ENCODE data around the gene BCDIN3D. TPM values are rescaled to one million over a fixed set of nuclear protein-coding genes. Genes with fewer than 3 reads are reported as not detected.

The BCDIN3D gene
- total and polyA plus RNA-seq, 10 of the 15 experiments (the other 5 are each of a cell fraction or from before 2014, with no cell fraction given), result 3.7 to 7.2 (median 6.4) TPM

GRCh38 chr12:49875115-49875720, 32.3 kb upstream of the BCDIN3D start:
- H3K27ac ChIP-seq (ENCODE audit: control insufficient read depth, insufficient read depth), result no peak overlapping the region
- SMC1A ChIA-PET (ENCODE audit: uncharacterized antibody, unreplicated experiment), result no interaction called here
- no peaks in the 10 kb centered on the region for H3K27me3 ChIP-seq (replicated peaks in 1 of 2; ENCODE audit: control insufficient read depth in 2 of 2, insufficient read depth in 2 of 2, low read length in 1 of 2)
- H3K4me3 ChIP-seq, result no peak overlapping the region
- no peak for FAIRE-seq
- H3K36me3 ChIP-seq (ENCODE audit: control insufficient read depth in 2 of 2, insufficient read depth in 2 of 2, low read length in 1 of 2), result no peaks in the 10 kb centered on the region
- no peak overlapping the region for H2AFZ ChIP-seq (ENCODE audit: control insufficient read depth, low read depth, low read length)
- H3K9ac ChIP-seq (ENCODE audit: control insufficient read depth, insufficient read depth, low read length), result no peak overlapping the region
- in situ Hi-C loops (cut with MboI) (no loop called here), intact Hi-C loops (cut with micrococcal nuclease; ENCODE audit: unreplicated experiment) (no loop called here)
- POLR2A ChIA-PET, result no interaction called here
- H3K4me2 ChIP-seq (ENCODE audit: control insufficient read depth, insufficient read depth), result no peak overlapping the region
- 64% methylated on average over 9 of the region's 9 CpGs for WGBS (ENCODE audit: insufficient coverage, insufficient replicate concordance, low lambda C conversion rate, missing lambda C conversion rate)
- RAD21 ChIA-PET (ENCODE audit: unreplicated experiment), result no interaction called here
- no peaks in the 10 kb centered on the region for H3K79me2 ChIP-seq (ENCODE audit: control insufficient read depth, insufficient read depth, low read length)
- no peaks in the 10 kb centered on the region for H3K4me1 ChIP-seq (ENCODE audit: control insufficient read depth, insufficient read depth, low read length)
- no peak for ATAC-seq
- CTCF ChIA-PET, result no interaction called here
- H3K9me3 ChIP-seq (replicated peaks; ENCODE audit: control insufficient read depth, insufficient read depth, low read length), result no peaks in the 10 kb centered on the region
- BruUV-seq (replicated peaks), result no TSS peak
- TF ChIP-seq IKZF1 (conservative IDR thresholded peaks at IDR 0.05), result no peak
- TF ChIP-seq EP300 (IDR thresholded peaks at IDR 0.05; ENCODE audit: borderline replicate concordance in 1 of 2, control insufficient read depth in 1 of 2, low read depth in 2 of 2, low read length in 2 of 2), result no peak
- no peak for TF ChIP-seq PBX3 (IDR thresholded peaks at IDR 0.05; ENCODE audit: insufficient replicate concordance, low read depth, low read length)
- TF ChIP-seq NR2F1 (conservative IDR thresholded peaks at IDR 0.05), result no peak
- TF ChIP-seq MAX (IDR thresholded peaks at IDR 0.05; ENCODE audit: low read depth, low read length), result no peak
- TF ChIP-seq TBL1XR1 (IDR thresholded peaks at IDR 0.05; ENCODE audit: low read depth, low read length), result no peak
- no peak for TF ChIP-seq CBX3 (IDR thresholded peaks at IDR 0.05; ENCODE audit: borderline replicate concordance, low read depth)
- TF ChIP-seq NBN (IDR thresholded peaks at IDR 0.05), result no peak
- no peak for TF ChIP-seq TCF12 (IDR thresholded peaks at IDR 0.05; ENCODE audit: low read depth, low read length)
- TF ChIP-seq RB1 (IDR thresholded peaks at IDR 0.05; ENCODE audit: borderline replicate concordance), result no peak
- TF ChIP-seq PRDM15 (CRISPR knock-in tag; IDR thresholded peaks at IDR 0.05), result no peak
- DNase-seq (ENCODE audit: low read depth, low spot score), result no peak
- no peaks in the 10 kb centered on the region for H4K20me1 ChIP-seq (ENCODE audit: control insufficient read depth, insufficient read depth)
